Hypothalamus (tissue), 51 donors: ENCODE measurements around the gene CSF1.
A peak's percentile ranks its signal among the peaks of the same experiment; 100 is the strongest.

Experiments
- DNase-seq, 51 donors: peaks; one replicate each; lab custom pipeline; 2025; lab: John Stamatoyannopoulos, UW

CSF1 gene

GRCh38 chr1:109897259-109897955 lies 13.2 kb upstream of the CSF1 start:
- no peak for DNase-seq

- DNase-seq = no peak
Observed at GRCh38 chr1:109898842-109899241, 11.8 kb upstream of the CSF1 start.

GRCh38 chr1:109901141-109901523 lies 9.5 kb upstream of the CSF1 start:
- DNase-seq = no peak

- peak in 2 of 51 donors; percentile 26 to 43 for DNase-seq
Observed at GRCh38 chr1:109901524-109902145, 9.0 kb upstream of the CSF1 start.

GRCh38 chr1:109902204-109902985 lies 8.3 kb upstream of the CSF1 start:
- no peak for DNase-seq

GRCh38 chr1:109903376-109903930 lies 7.2 kb upstream of the CSF1 start:
- no peak for DNase-seq

GRCh38 chr1:109904105-109904817 lies 6.4 kb upstream of the CSF1 start:
- peak in 43 of 51 donors; percentile 19 to 94 (median 75) for DNase-seq

- DNase-seq = no peak
Observed at GRCh38 chr1:109905491-109905890, 5.2 kb upstream of the CSF1 start.

GRCh38 chr1:109906160-109906838 lies 4.3 kb upstream of the CSF1 start:
- no peak for DNase-seq

- DNase-seq = no peak
Observed at GRCh38 chr1:109906839-109907180, 3.8 kb upstream of the CSF1 start.

- no peak for DNase-seq
Observed at GRCh38 chr1:109907190-109907774, 3.4 kb upstream of the CSF1 start.

- no peak for DNase-seq
Observed at GRCh38 chr1:109908836-109909235, 1.8 kb upstream of the CSF1 start.

GRCh38 chr1:109909561-109909960 lies 1.1 kb upstream of the CSF1 start:
- DNase-seq = no peak

- no peak for DNase-seq
Observed at GRCh38 chr1:109910963-109911798, 532 bp downstream of the CSF1 start.

- no peak for DNase-seq
Observed at GRCh38 chr1:109912214-109912861, 1.7 kb downstream of the CSF1 start.

GRCh38 chr1:109912873-109913272 lies 2.2 kb downstream of the CSF1 start:
- DNase-seq = no peak

GRCh38 chr1:109913360-109913879 lies 2.8 kb downstream of the CSF1 start:
- DNase-seq = no peak

- DNase-seq = no peak
Observed at GRCh38 chr1:109914587-109915240, 4.1 kb downstream of the CSF1 start.
